Measurements from ENCODE around the gene B3GNT9.
"Not testable (repeated sequence)": the region's sequence is repeated elsewhere in the genome, so short reads cannot be mapped to it uniquely, and the experiment has no call there.

DNA sequence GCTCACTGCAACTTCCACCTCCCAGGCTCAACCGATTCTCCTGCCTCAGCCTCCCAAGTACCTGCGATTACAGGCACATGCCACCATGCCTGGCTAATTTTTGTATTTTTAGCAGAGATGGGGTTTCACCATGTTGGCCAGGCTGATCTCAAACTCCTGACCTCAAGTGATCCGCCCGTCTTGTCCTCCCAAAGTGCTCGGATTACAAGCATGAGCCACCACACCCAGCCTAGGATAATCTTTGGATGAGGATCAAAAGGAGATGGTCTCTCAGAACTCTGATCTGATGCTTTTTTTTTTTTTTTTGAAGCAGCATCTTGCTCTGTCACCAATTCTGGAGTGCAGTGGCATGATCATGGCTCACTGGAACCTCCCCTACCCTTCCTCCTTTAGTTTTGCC, 28.0 kb downstream of the B3GNT9 start:
- TF ChIP-seq, protein P1, sequence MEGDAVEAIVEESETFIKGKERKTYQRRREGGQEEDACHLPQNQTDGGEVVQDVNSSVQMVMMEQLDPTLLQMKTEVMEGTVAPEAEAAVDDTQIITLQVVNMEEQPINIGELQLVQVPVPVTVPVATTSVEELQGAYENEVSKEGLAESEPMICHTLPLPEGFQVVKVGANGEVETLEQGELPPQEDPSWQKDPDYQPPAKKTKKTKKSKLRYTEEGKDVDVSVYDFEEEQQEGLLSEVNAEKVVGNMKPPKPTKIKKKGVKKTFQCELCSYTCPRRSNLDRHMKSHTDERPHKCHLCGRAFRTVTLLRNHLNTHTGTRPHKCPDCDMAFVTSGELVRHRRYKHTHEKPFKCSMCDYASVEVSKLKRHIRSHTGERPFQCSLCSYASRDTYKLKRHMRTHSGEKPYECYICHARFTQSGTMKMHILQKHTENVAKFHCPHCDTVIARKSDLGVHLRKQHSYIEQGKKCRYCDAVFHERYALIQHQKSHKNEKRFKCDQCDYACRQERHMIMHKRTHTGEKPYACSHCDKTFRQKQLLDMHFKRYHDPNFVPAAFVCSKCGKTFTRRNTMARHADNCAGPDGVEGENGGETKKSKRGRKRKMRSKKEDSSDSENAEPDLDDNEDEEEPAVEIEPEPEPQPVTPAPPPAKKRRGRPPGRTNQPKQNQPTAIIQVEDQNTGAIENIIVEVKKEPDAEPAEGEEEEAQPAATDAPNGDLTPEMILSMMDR (IDR thresholded peaks at IDR 0.05), result not testable (repeated sequence)
- not testable (repeated sequence) for TF ChIP-seq POLR2A (IDR thresholded peaks at IDR 0.05)

All from heart left ventricle (tissue), 13 donors.